Natural killer cell (primary cell): ENCODE results near the gene ENC1. TPM values are rescaled to one million over a fixed set of nuclear protein-coding genes. Genes with fewer than 3 reads are reported as not detected.

Source experiments
- ATAC-seq, 3 donors: fragments of 150-1000 bp in 2 of 3; fragments of 200-7000 bp in 1 of 3; cut with Tn5 transposase; 1 replicate in 1 of 3; 2 replicates in 2 of 3; pipeline ENCODE4 v1.10.0; 2021; ENCODE audit warnings: mild to moderate bottlenecking in 2 of 3, moderate library complexity in 2 of 3
- DNase-seq, 2 donors: peaks; one replicate each; pipeline versions ENCODE4 v3.0.0 to v3.0.0-alpha.2; 2013 to 2021; ENCODE audit warnings: mixed read lengths in 1 of 2
- H3K27ac ChIP-seq: one replicate; pipeline ENCODE4 v1.5.1; 2013; ENCODE audit warnings: mild to moderate bottlenecking, low read length
- H3K27me3 ChIP-seq: one replicate; pipeline ENCODE4 v1.6.1; 2013; ENCODE audit warnings: low read length; ENCODE audit not compliant: control insufficient read depth, insufficient read depth
- H3K36me3 ChIP-seq: one replicate; pipeline ENCODE4 v1.6.1; 2013; ENCODE audit warnings: low read length; ENCODE audit not compliant: control insufficient read depth, insufficient read depth
- H3K4me1 ChIP-seq: one replicate; pipeline ENCODE4 v1.6.1; 2013; ENCODE audit warnings: low read length; ENCODE audit not compliant: control insufficient read depth, insufficient read depth
- H3K4me3 ChIP-seq: one replicate; pipeline ENCODE4 v1.5.1; 2013; ENCODE audit warnings: low read length
- H3K9me3 ChIP-seq: one replicate; pipeline ENCODE4 v1.6.1; 2013; ENCODE audit warnings: low read length; ENCODE audit not compliant: control insufficient read depth, insufficient read depth
- H3K27ac Mint-ChIP-seq, 2 donors: one replicate each; pipeline ENCODE4 v1.8.0; 2022; ENCODE audit warnings: mild to moderate bottlenecking in 2 of 2, mixed read lengths in 2 of 2, moderate library complexity in 1 of 2
- H3K27me3 Mint-ChIP-seq, 2 donors: one replicate each; pipeline ENCODE4 v1.8.0; 2022; ENCODE audit warnings: low read depth in 2 of 2, mixed read lengths in 2 of 2
- H3K36me3 Mint-ChIP-seq: one replicate; pipeline ENCODE4 v1.8.0; 2022; ENCODE audit warnings: mixed read lengths
- H3K4me1 Mint-ChIP-seq, 2 donors: one replicate each; pipeline ENCODE4 v1.8.0; 2022; ENCODE audit warnings: mixed read lengths in 2 of 2
- H3K4me3 Mint-ChIP-seq: one replicate; pipeline ENCODE4 v1.8.0; 2022; ENCODE audit warnings: mild to moderate bottlenecking, moderate library complexity, mixed read lengths
- H3K9me3 Mint-ChIP-seq, 2 donors: one replicate each; pipeline ENCODE4 v1.8.0; 2022; ENCODE audit warnings: mixed read lengths in 2 of 2
- WGBS: methylation state at CpG from one replicate; pipeline ENCODE4 v1.1.7; 2013; ENCODE audit warnings: missing lambda C conversion rate; ENCODE audit not compliant: insufficient coverage; 5-methylcytosine and 5-hydroxymethylcytosine counted together
- intact Hi-C: fragments of 100-400 bp; cut with micrococcal nuclease; formaldehyde crosslinking; loops from one replicate; pipeline ENCODE4 v1.14.2; 2022
- total RNA-seq, 4 donors: library from RNA; stranded (reverse); fragments of 120-200 nt in 1 of 4; gene quantifications; one replicate each; pipeline versions ENCODE4 v1.2.3 to v1.2.4, GENCODE V29; 2013 to 2022
- TF ChIP-seq, protein P1 (sequence below): fragments of 200-600 bp; IDR thresholded peaks from one replicate; pipeline ENCODE4 v1.8.0; 2022; ENCODE audit warnings: antibody characterized with exemption

The ENC1 gene
- total RNA-seq, 3 donors from 2014 or later (not counting 1 experiment from before 2014, with no cell fraction given), result 89.6 to 133 (median 99.3) TPM

GRCh38 chr5:74603376-74603775 lies 37.2 kb downstream of the ENC1 start:
- ATAC-seq, result no peak
- DNase-seq, result no peak
- intact Hi-C loops, result no loop called here
- no peak overlapping the region for H3K4me3 ChIP-seq
- no peaks in the 10 kb centered on the region for H3K36me3 ChIP-seq
- Mint-ChIP-seq H3K9me3 (no peaks in the 10 kb centered on the region), H3K4me1 (peaks cover 0 to 5% of the 10 kb centered on the region in 2 donors), H3K27ac (no peak overlapping the region), H3K4me3 (no peak overlapping the region), H3K36me3 (no peaks in the 10 kb centered on the region), H3K27me3 (peaks cover 0 to 19% of the 10 kb centered on the region in 2 donors)
- no peaks in the 10 kb centered on the region for H3K27me3 ChIP-seq
- H3K4me1 ChIP-seq, result no peaks in the 10 kb centered on the region
- TF ChIP-seq, protein P1, sequence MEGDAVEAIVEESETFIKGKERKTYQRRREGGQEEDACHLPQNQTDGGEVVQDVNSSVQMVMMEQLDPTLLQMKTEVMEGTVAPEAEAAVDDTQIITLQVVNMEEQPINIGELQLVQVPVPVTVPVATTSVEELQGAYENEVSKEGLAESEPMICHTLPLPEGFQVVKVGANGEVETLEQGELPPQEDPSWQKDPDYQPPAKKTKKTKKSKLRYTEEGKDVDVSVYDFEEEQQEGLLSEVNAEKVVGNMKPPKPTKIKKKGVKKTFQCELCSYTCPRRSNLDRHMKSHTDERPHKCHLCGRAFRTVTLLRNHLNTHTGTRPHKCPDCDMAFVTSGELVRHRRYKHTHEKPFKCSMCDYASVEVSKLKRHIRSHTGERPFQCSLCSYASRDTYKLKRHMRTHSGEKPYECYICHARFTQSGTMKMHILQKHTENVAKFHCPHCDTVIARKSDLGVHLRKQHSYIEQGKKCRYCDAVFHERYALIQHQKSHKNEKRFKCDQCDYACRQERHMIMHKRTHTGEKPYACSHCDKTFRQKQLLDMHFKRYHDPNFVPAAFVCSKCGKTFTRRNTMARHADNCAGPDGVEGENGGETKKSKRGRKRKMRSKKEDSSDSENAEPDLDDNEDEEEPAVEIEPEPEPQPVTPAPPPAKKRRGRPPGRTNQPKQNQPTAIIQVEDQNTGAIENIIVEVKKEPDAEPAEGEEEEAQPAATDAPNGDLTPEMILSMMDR, result no peak
- no CpG with 5 or more reads among the region's 1 CpG for WGBS
- H3K27ac ChIP-seq, result no peak overlapping the region
- no peaks in the 10 kb centered on the region for H3K9me3 ChIP-seq

- Mint-ChIP-seq H3K4me1 (peaks cover 0 to 5% of the 10 kb centered on the region in 2 donors), H3K9me3 (no peaks in the 10 kb centered on the region), H3K36me3 (no peaks in the 10 kb centered on the region), H3K27me3 (peaks cover 0 to 23% of the 10 kb centered on the region in 2 donors), H3K4me3 (no peak overlapping the region), H3K27ac (no peak overlapping the region)
- Histone ChIP-seq H3K4me1 (no peaks in the 10 kb centered on the region), H3K9me3 (no peaks in the 10 kb centered on the region), H3K27me3 (no peaks in the 10 kb centered on the region), H3K36me3 (no peaks in the 10 kb centered on the region), H3K4me3 (no peak overlapping the region), H3K27ac (no peak overlapping the region)
- DNase-seq, result no peak
- TF ChIP-seq, protein P1, result no peak
- 36% methylated on average over 1 of the region's 2 CpGs for WGBS
- no peak for ATAC-seq
- intact Hi-C loops, result no loop called here
Observed at GRCh38 chr5:74599148-74599547, 41.4 kb downstream of the ENC1 start.

DNA sequence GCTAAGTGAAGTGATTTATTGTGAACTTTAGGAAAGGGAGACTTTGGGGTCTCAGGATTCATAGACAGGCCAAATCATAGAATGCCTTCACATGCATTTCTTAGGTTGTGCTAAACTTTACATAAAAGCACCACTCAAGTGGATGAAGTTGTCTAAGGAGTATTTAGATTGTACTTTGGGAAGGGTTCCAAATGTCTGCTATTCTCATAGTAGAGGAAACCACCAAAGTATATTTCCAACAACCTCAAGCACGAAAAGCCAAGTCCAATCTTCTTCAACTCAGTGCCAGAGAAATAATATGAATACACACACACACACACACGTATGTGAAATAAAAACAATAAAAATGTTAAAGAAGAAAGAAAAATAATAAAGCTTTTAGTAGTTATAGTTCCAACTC lies 41.8 kb downstream of the ENC1 start:
- H3K27me3 ChIP-seq, result no peaks in the 10 kb centered on the region
- H3K4me3 ChIP-seq, result no peak overlapping the region
- no peaks in the 10 kb centered on the region for H3K4me1 ChIP-seq
- H3K36me3 ChIP-seq, result no peaks in the 10 kb centered on the region
- H3K9me3 Mint-ChIP-seq, result no peaks in the 10 kb centered on the region
- H3K27ac ChIP-seq, result no peak overlapping the region
- TF ChIP-seq, protein P1, result no peak
- peaks cover 0 to 5% of the 10 kb centered on the region in 2 donors for H3K4me1 Mint-ChIP-seq
- no CpG with 5 or more reads among the region's 2 CpGs for WGBS
- no peaks in the 10 kb centered on the region for H3K9me3 ChIP-seq
- no peak overlapping the region for H3K4me3 Mint-ChIP-seq
- H3K27ac Mint-ChIP-seq, result no peak overlapping the region
- ATAC-seq, result no peak
- intact Hi-C loops, result no loop called here
- H3K27me3 Mint-ChIP-seq, result peaks cover 0 to 26% of the 10 kb centered on the region in 2 donors
- H3K36me3 Mint-ChIP-seq, result no peaks in the 10 kb centered on the region
- DNase-seq, result no peak

- WGBS, result 85% methylated on average over 6 of the region's 6 CpGs
- intact Hi-C loops, result no loop called here
Observed at GRCh38 chr5:74596927-74597326, 43.6 kb downstream of the ENC1 start.

More at GRCh38 chr5:74596927-74597326, 43.6 kb downstream of the ENC1 start:
- DNase-seq, result no peak
- ATAC-seq, result no peak
- H3K4me1 Mint-ChIP-seq, result no peaks in the 10 kb centered on the region
- H3K4me3 Mint-ChIP-seq, result no peak overlapping the region
- Histone ChIP-seq H3K9me3 (no peaks in the 10 kb centered on the region), H3K36me3 (no peaks in the 10 kb centered on the region), H3K4me3 (no peak overlapping the region), H3K27ac (no peak overlapping the region), H3K4me1 (no peaks in the 10 kb centered on the region), H3K27me3 (no peaks in the 10 kb centered on the region)
- no peak overlapping the region for H3K27ac Mint-ChIP-seq
- no peaks in the 10 kb centered on the region for H3K36me3 Mint-ChIP-seq
- TF ChIP-seq, protein P1, result no peak
- H3K9me3 Mint-ChIP-seq, result no peaks in the 10 kb centered on the region
- peaks cover 0 to 28% of the 10 kb centered on the region in 2 donors for H3K27me3 Mint-ChIP-seq
